Tibial artery (tissue), 4 donors: ENCODE measurements around the gene PICK1.

Source experiments
- DNase-seq, 2 donors: peaks; one replicate each; pipeline ENCODE4 v3.0.0-alpha.2; 2019
- H3K27ac ChIP-seq, 2 donors: fragments of 200-600 bp; sonication (generic) in 1 of 2; 1 replicate in 1 of 2; 2 replicates in 1 of 2; pipeline ENCODE4 v1.5.1; 2018 to 2019; ENCODE audit warnings: mild to moderate bottlenecking in 1 of 2
- H3K27me3 ChIP-seq, 2 donors: fragments of 200-600 bp; sonication (generic) in 1 of 2; one replicate each; pipeline versions ENCODE4 v1.5.1 to v1.6.0; 2016 to 2019
- H3K36me3 ChIP-seq, 3 donors: fragments of 200-600 bp; sonication (generic) in 2 of 3; one replicate each; pipeline ENCODE4 v1.5.1; 2016 to 2019; ENCODE audit warnings: mild to moderate bottlenecking in 2 of 3
- H3K4me1 ChIP-seq, 4 donors: fragments of 200-600 bp; sonication (generic) in 2 of 4; 1 replicate in 3 of 4; 2 replicates in 1 of 4; pipeline ENCODE4 v1.5.1; 2016 to 2019
- H3K4me3 ChIP-seq, 2 donors: fragments of 200-600 bp; sonication (generic) in 1 of 2; 1 replicate in 1 of 2; 2 replicates in 1 of 2; pipeline ENCODE4 v1.5.1; 2018 to 2019; ENCODE audit warnings: mild to moderate bottlenecking in 2 of 2
- H3K9me3 ChIP-seq, 3 donors: fragments of 200-600 bp; sonication (generic) in 1 of 3; one replicate each; pipeline ENCODE4 v1.5.1; 2016 to 2019
- intact Hi-C: fragments of 100-400 bp; cut with DNase I; formaldehyde crosslinking; loops from one replicate; pipeline ENCODE4 v1.15.0; 2023; ENCODE audit warnings: low total_unique reads
- TF ChIP-seq, protein P1 (sequence below), 2 experiments: fragments of 200-600 bp in 1 of 2; fragments of 450-650 bp in 1 of 2; IDR thresholded peaks; one replicate each; pipeline ENCODE4 v1.5.1; 2017 to 2019; ENCODE audit warnings: antibody characterized with exemption in 2 of 2, mild to moderate bottlenecking in 1 of 2, moderate library complexity in 1 of 2

Gene PICK1

DNA sequence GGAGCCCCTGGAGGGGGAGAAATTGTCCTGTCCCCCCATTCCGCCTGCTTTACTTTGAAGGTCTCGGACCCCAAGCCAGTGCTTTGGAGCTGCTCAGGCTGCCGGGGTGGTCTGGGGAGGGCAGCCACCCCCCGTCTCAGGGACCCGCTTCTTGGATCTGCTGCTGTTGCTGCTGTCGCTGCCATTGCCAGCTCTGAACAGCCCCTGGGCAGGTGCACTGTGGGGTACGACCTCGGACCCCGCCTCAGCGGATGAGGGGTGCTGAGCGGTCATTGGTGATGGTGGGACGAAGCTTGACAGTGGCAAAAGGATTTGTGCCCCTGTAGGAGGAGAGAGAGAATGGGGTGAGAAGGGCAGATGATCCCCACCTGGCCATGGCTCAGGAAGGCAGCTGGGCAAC, 27.9 kb downstream of the PICK1 start:
- peaks cover 0 to 21% (median 17%) of the 10 kb centered on the region in 3 donors for H3K36me3 ChIP-seq
- H3K4me1 ChIP-seq, result peaks cover 0 to 41% (median 33%) of the 10 kb centered on the region in 4 donors
- no peaks in the 10 kb centered on the region for H3K9me3 ChIP-seq
- intact Hi-C loops, result no loop called here
- H3K4me3 ChIP-seq, result no peak overlapping the region
- peaks cover 0 to 40% of the 10 kb centered on the region in 2 donors for H3K27me3 ChIP-seq
- no peak overlapping the region for H3K27ac ChIP-seq
- TF ChIP-seq, protein P1, sequence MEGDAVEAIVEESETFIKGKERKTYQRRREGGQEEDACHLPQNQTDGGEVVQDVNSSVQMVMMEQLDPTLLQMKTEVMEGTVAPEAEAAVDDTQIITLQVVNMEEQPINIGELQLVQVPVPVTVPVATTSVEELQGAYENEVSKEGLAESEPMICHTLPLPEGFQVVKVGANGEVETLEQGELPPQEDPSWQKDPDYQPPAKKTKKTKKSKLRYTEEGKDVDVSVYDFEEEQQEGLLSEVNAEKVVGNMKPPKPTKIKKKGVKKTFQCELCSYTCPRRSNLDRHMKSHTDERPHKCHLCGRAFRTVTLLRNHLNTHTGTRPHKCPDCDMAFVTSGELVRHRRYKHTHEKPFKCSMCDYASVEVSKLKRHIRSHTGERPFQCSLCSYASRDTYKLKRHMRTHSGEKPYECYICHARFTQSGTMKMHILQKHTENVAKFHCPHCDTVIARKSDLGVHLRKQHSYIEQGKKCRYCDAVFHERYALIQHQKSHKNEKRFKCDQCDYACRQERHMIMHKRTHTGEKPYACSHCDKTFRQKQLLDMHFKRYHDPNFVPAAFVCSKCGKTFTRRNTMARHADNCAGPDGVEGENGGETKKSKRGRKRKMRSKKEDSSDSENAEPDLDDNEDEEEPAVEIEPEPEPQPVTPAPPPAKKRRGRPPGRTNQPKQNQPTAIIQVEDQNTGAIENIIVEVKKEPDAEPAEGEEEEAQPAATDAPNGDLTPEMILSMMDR (IDR thresholded peaks at IDR 0.05), result no peak
- no peak for DNase-seq

DNA sequence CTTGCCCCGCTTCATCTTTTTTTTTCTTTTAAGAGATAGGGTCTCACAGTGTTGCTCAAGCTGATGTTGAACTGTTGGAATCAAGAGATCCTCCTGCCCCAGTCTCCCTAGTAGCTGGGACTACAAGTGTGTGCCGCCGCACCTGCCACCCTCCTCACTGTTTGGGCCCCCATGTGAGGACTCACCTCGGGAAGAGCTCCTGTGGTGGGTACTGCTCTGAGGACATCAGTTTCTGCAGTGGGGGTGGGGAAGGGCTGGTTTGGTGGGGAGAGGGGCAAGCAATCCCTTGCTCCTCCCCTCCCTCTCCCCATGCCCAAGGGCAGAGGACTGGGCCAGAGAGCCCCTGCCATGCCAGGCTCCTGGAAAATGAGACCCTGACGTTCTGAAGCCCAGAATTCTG, 28.3 kb downstream of the PICK1 start:
- Histone ChIP-seq H3K4me1 (peaks cover 0 to 38% (median 33%) of the 10 kb centered on the region in 4 donors), H3K36me3 (peaks cover 0 to 21% (median 17%) of the 10 kb centered on the region in 3 donors), H3K27ac (no peak overlapping the region), H3K27me3 (peaks cover 0 to 40% of the 10 kb centered on the region in 2 donors), H3K4me3 (no peak overlapping the region), H3K9me3 (no peaks in the 10 kb centered on the region)
- intact Hi-C loops, result no loop called here
- TF ChIP-seq, protein P1 (IDR thresholded peaks at IDR 0.05), result no peak
- no peak for DNase-seq

DNA sequence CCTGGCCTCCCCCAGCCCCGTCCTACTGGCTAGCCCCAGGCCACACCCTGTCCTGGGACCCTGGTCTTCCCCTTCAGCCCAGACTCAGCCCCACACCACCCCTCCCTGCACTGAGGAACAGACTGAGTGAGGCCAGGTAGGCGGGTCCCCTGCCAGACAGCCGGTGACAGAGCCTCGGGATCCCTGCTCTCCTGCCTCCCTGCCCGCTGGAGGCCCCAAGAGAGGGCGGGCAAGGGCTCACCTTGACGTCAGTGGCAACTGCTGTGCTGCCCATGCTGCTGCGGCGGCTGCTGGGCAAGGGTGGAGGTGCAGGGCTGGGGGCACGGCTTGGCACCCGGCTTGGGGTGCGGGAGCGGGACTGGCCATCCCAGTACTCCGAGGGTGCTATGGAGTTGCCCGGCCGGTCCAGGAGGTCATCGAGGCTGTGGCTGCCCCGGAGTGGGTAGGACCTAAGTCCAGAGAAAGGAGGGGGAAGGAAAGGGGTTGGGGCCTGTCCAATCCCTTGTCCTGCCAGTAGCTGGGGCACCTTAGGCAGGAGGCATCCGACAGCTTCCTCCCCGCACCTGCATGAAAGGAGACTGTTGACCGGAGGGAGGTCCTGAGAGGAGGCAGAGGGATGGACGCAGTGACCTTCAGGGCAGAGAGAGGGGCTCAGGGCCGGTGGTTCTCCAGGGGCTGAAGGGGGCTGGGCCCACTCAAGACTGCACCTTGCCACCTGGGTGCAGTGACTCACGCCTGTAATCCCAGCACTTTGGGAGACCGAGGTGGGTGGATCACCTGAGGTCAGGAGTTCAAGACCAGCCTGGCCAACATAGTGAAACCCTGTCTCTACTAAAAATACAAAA, 29.0 kb downstream of the PICK1 start:
- intact Hi-C loops, result no loop called here
- TF ChIP-seq, protein P1 (IDR thresholded peaks at IDR 0.05), result no peak
- Histone ChIP-seq H3K27ac (no peak overlapping the region), H3K36me3 (peaks cover 0 to 21% (median 17%) of the 10 kb centered on the region in 3 donors), H3K27me3 (peaks cover 0 to 40% of the 10 kb centered on the region in 2 donors), H3K9me3 (no peaks in the 10 kb centered on the region), H3K4me1 (peaks cover 0 to 31% (median 27%) of the 10 kb centered on the region in 4 donors), H3K4me3 (no peak overlapping the region)
- DNase-seq, result no peak

DNA sequence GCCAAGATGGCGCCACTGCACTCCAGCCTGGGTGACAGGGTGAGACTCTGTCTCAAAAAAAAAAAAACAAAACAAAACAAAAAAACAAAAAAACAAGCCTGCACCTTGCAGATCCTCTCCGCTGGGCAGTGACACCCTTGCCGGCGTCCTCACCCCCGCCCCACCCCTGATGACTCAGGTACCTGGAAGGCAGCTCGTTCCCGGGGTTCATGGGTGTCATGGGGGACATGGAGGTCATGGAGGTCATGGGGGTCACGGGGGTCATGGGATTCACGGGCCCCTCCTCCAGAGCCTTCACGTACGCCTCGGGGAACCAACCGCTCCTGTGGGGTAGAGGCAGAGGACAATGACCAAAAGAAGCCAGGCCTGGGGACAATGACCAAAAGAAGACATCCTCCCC, 29.7 kb downstream of the PICK1 start:
- Histone ChIP-seq H3K9me3 (no peaks in the 10 kb centered on the region), H3K4me1 (peaks cover 0 to 24% (median 20%) of the 10 kb centered on the region in 4 donors), H3K36me3 (peaks cover 0 to 21% (median 17%) of the 10 kb centered on the region in 3 donors), H3K27me3 (peaks cover 0 to 36% of the 10 kb centered on the region in 2 donors), H3K4me3 (no peak overlapping the region), H3K27ac (no peak overlapping the region)
- intact Hi-C loops, result no loop called here
- TF ChIP-seq, protein P1 (IDR thresholded peaks at IDR 0.05), result no peak
- DNase-seq, result no peak

DNA sequence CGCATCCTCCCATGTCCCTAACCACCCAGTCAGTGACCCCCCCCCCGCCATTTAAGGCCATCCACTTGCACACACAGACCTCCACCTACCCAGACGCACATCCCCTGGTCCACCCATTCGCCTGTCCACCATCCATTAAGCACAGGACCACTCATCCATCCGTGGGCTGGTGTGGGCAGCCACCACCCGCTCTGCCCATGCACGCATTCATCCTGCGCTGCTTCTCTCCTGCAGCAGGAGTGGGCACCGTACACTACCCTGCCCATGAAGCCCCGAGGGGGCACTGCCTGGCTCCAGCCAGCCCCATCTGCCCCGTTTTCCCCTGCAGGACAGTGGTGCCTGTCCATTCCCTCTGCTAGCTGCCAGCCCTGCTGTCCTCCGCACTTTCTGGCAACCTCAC, 30.7 kb downstream of the PICK1 start:
- no peak overlapping the region for H3K27ac ChIP-seq
- TF ChIP-seq, protein P1 (IDR thresholded peaks at IDR 0.05), result no peak
- DNase-seq, result no peak
- peaks cover 0 to 21% (median 17%) of the 10 kb centered on the region in 3 donors for H3K36me3 ChIP-seq
- peaks cover 0 to 15% (median 12%) of the 10 kb centered on the region in 4 donors for H3K4me1 ChIP-seq
- no peaks in the 10 kb centered on the region for H3K9me3 ChIP-seq
- intact Hi-C loops, result no loop called here
- H3K27me3 ChIP-seq, result peaks cover 0 to 28% of the 10 kb centered on the region in 2 donors
- H3K4me3 ChIP-seq, result no peak overlapping the region
